ENCODE measurements around the gene SOD3.

The SOD3 gene

GRCh38 chr4:24794916-24795665 lies at the start of gene SOD3:
TSS of gene SOD3 (plus strand) at chr4:24795573. CDS start at chr4:24799522, 3,949 bp downstream.
- no peak for DNase-seq (ENCODE audit: low read depth)

GRCh38 chr4:24747234-24747975 lies 48.0 kb upstream of the SOD3 start:
- no peak for DNase-seq (ENCODE audit: low read depth)

- no peak for DNase-seq (ENCODE audit: low read depth)
Measured at GRCh38 chr4:24748023-24748422, 47.4 kb upstream of the SOD3 start.

- no peak for DNase-seq (ENCODE audit: low read depth)
Measured at GRCh38 chr4:24748758-24749350, 46.5 kb upstream of the SOD3 start.

- DNase-seq (ENCODE audit: low read depth), result no peak
Measured at GRCh38 chr4:24750106-24750505, 45.3 kb upstream of the SOD3 start.

- DNase-seq (ENCODE audit: low read depth), result no peak
Measured at GRCh38 chr4:24751926-24752539, 43.3 kb upstream of the SOD3 start.

- DNase-seq (ENCODE audit: low read depth), result no peak
Measured at GRCh38 chr4:24753519-24753918, 41.9 kb upstream of the SOD3 start.

- DNase-seq (ENCODE audit: low read depth), result no peak
Measured at GRCh38 chr4:24754571-24754970, 40.8 kb upstream of the SOD3 start.

GRCh38 chr4:24763631-24764297 lies 31.6 kb upstream of the SOD3 start:
- no peak for DNase-seq (ENCODE audit: low read depth)

GRCh38 chr4:24764345-24764744 lies 31.0 kb upstream of the SOD3 start:
- no peak for DNase-seq (ENCODE audit: low read depth)

GRCh38 chr4:24765376-24765988 lies 29.9 kb upstream of the SOD3 start:
- no peak for DNase-seq (ENCODE audit: low read depth)

GRCh38 chr4:24768006-24768405 lies 27.4 kb upstream of the SOD3 start:
- DNase-seq (ENCODE audit: low read depth), result no peak

GRCh38 chr4:24768604-24769003 lies 26.8 kb upstream of the SOD3 start:
- no peak for DNase-seq (ENCODE audit: low read depth)

GRCh38 chr4:24769571-24769970 lies 25.8 kb upstream of the SOD3 start:
- DNase-seq (ENCODE audit: low read depth), result no peak

GRCh38 chr4:24770032-24770584 lies 25.3 kb upstream of the SOD3 start:
- DNase-seq (ENCODE audit: low read depth), result no peak

GRCh38 chr4:24770667-24771066 lies 24.7 kb upstream of the SOD3 start:
- no peak for DNase-seq (ENCODE audit: low read depth)

GRCh38 chr4:24771241-24771640 lies 24.1 kb upstream of the SOD3 start:
- DNase-seq (ENCODE audit: low read depth), result no peak

- no peak for DNase-seq (ENCODE audit: low read depth)
Measured at GRCh38 chr4:24772061-24772705, 23.2 kb upstream of the SOD3 start.

- DNase-seq (ENCODE audit: low read depth), result no peak
Measured at GRCh38 chr4:24772952-24773351, 22.4 kb upstream of the SOD3 start.

GRCh38 chr4:24774452-24774851 lies 20.9 kb upstream of the SOD3 start:
- DNase-seq (ENCODE audit: low read depth), result no peak
